Duodenal mucosa (tissue), 2 donors: ENCODE data around the gene PRLR.

ENCODE experiments used
- H3K27ac ChIP-seq: one replicate; pipeline ENCODE4 v1.7.0; 2013; ENCODE audit warnings: low read depth, low read length
- H3K27me3 ChIP-seq, 2 donors: one replicate each; pipeline ENCODE4 v1.7.0; 2013; ENCODE audit warnings: low read length in 2 of 2, control low read depth in 1 of 2; ENCODE audit not compliant: insufficient read depth in 2 of 2, control insufficient read depth in 1 of 2
- H3K36me3 ChIP-seq, 2 donors: one replicate each; pipeline ENCODE4 v1.7.0; 2013; ENCODE audit warnings: low read length in 2 of 2, control low read depth in 1 of 2; ENCODE audit not compliant: insufficient read depth in 2 of 2, control insufficient read depth in 1 of 2
- H3K4me1 ChIP-seq, 2 donors: one replicate each; pipeline ENCODE4 v1.7.0; 2013; ENCODE audit warnings: low read length in 2 of 2, control low read depth in 1 of 2; ENCODE audit not compliant: insufficient read depth in 2 of 2, control insufficient read depth in 1 of 2
- H3K4me3 ChIP-seq, 2 donors: one replicate each; pipeline ENCODE4 v1.7.0; 2013; ENCODE audit warnings: low read length in 2 of 2, low read depth in 1 of 2
- H3K9ac ChIP-seq, 2 donors: one replicate each; pipeline ENCODE4 v1.7.0; 2013; ENCODE audit warnings: low read length in 2 of 2, low read depth in 1 of 2
- H3K9me3 ChIP-seq, 2 donors: one replicate each; pipeline ENCODE4 v1.7.0; 2013; ENCODE audit warnings: low read length in 2 of 2, control low read depth in 1 of 2; ENCODE audit not compliant: control insufficient read depth in 1 of 2

The PRLR gene

DNA sequence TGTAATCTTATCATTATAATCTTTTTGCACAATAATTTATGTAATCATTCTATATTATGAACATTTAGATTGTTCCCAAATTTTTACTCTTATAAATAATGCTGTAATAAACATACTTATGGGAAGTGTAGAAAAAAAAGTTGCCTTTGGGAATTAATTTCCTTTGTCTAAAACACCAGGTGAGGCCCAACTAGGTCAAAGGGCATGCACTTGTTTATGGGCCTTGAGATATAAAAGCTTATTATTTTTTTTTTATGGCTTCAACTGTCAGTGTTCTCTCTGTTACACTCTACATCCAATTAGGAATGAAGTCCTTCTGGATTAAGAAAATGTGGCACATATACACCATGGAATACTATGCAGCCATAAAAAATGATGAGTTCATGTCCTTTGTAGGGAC lies 6.5 kb upstream of the PRLR start:
- H3K9ac ChIP-seq: no peak overlapping the region
- H3K27me3 ChIP-seq: no peaks in the 10 kb centered on the region
- H3K9me3 ChIP-seq: no peaks in the 10 kb centered on the region
- H3K36me3 ChIP-seq: no peaks in the 10 kb centered on the region
- no peak overlapping the region for H3K4me3 ChIP-seq
- peaks cover 0 to 10% of the 10 kb centered on the region in 2 donors for H3K4me1 ChIP-seq
- no peak overlapping the region for H3K27ac ChIP-seq

DNA sequence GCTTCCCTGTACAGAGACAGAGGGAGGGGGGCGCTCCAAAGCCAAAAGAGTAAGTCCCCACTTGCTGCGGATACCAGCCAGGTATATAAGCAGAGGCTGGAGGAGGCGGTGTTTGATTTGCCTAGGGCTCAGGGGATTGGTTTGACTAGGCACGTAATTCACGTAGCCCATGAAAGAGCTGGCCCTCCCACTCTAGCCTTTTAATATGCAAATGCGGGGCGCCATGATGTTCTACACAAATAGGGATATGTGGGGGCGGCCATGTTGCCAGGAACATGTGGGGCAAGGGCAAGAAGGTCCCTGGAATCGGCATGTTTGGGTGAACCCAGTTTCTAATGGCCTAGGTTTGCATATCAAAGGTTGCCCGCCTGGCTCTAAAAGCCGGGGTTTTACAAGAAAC lies 3.3 kb upstream of the PRLR start:
- H3K4me1 ChIP-seq: peaks cover 1 to 20% of the 10 kb centered on the region in 2 donors
- H3K9me3 ChIP-seq: no peaks in the 10 kb centered on the region
- H3K27me3 ChIP-seq: peaks cover 0 to 2% of the 10 kb centered on the region in 2 donors
- H3K36me3 ChIP-seq: no peaks in the 10 kb centered on the region
- no peak overlapping the region for H3K27ac ChIP-seq
- H3K9ac ChIP-seq: no peak overlapping the region
- no peak overlapping the region for H3K4me3 ChIP-seq

DNA sequence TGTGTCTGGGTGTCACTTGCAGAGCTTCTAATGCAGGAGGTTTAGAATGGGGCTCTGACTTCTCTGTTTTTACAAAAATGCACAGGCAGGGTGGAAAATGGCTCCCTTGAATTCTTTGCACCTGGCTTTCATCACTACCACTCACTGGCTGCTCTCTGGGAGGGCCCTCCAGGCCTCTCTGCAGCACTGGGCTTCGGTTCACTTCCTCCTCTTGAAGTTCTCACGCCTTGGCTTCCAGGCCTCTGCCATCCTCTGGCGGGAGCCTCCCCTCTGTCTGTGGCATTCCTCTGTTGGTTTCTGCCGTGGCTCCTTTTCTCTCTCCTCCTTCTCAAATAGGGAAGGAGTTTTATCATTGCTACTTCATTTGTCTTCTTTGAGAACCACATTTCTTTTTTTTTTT lies 2.8 kb upstream of the PRLR start:
- Histone ChIP-seq H3K4me3 (no peak overlapping the region), H3K36me3 (no peaks in the 10 kb centered on the region), H3K4me1 (peaks cover 5 to 22% of the 10 kb centered on the region in 2 donors), H3K27me3 (peaks cover 0 to 6% of the 10 kb centered on the region in 2 donors), H3K9me3 (no peaks in the 10 kb centered on the region), H3K27ac (no peak overlapping the region), H3K9ac (no peak overlapping the region)

- Histone ChIP-seq H3K27ac (no peak overlapping the region), H3K36me3 (no peaks in the 10 kb centered on the region), H3K9me3 (no peaks in the 10 kb centered on the region), H3K9ac (no peak overlapping the region), H3K4me1 (peaks cover 5 to 15% of the 10 kb centered on the region in 2 donors), H3K4me3 (no peak overlapping the region), H3K27me3 (peaks cover 0 to 6% of the 10 kb centered on the region in 2 donors)
Observed at GRCh38 chr5:35232124-35232523, 1.8 kb upstream of the PRLR start.

- H3K27ac ChIP-seq: no peak overlapping the region
- peaks cover 0 to 6% of the 10 kb centered on the region in 2 donors for H3K27me3 ChIP-seq
- peaks cover 5 to 18% of the 10 kb centered on the region in 2 donors for H3K4me1 ChIP-seq
- peak overlapping the region; percentile 69 to 78 for H3K4me3 ChIP-seq
- no peaks in the 10 kb centered on the region for H3K36me3 ChIP-seq
- H3K9me3 ChIP-seq: no peaks in the 10 kb centered on the region
- H3K9ac ChIP-seq: peak overlapping the region; percentile 53 to 67
Observed at GRCh38 chr5:35229076-35230037, 930 bp downstream of the PRLR start.

- H3K4me3 ChIP-seq: no peak overlapping the region
- peaks cover 5 to 24% of the 10 kb centered on the region in 2 donors for H3K4me1 ChIP-seq
- no peak overlapping the region for H3K9ac ChIP-seq
- peaks cover 0 to 6% of the 10 kb centered on the region in 2 donors for H3K27me3 ChIP-seq
- H3K36me3 ChIP-seq: no peaks in the 10 kb centered on the region
- no peak overlapping the region for H3K27ac ChIP-seq
- H3K9me3 ChIP-seq: no peaks in the 10 kb centered on the region
Observed at GRCh38 chr5:35228310-35228709, 2.0 kb downstream of the PRLR start.

DNA sequence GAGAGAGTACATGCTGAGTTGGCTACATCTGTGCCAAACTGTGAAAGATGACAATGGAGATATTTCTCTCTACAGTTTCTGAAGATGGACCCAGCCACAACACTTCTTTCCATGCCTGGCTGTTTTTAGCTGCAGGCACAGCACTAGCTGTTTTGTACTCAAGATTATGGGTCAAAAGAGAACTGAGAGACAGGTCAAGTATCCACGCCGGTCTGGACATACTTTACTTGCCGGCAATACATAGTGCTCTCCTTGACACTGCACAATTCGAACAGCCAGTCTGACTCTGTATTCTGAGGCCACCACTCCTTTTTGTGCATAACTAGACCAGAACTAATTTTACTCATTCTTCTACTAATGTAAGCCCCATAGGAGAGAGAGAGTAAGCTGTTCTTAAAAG lies 2.6 kb downstream of the PRLR start:
- H3K4me1 ChIP-seq: peaks cover 5 to 24% of the 10 kb centered on the region in 2 donors

GRCh38 chr5:35223787-35224395 lies 6.4 kb downstream of the PRLR start:
- Histone ChIP-seq H3K27ac (no peak overlapping the region), H3K36me3 (no peaks in the 10 kb centered on the region), H3K27me3 (peaks cover 0 to 6% of the 10 kb centered on the region in 2 donors), H3K4me1 (peaks cover 5 to 16% of the 10 kb centered on the region in 2 donors), H3K9ac (no peak overlapping the region), H3K9me3 (no peaks in the 10 kb centered on the region), H3K4me3 (no peak overlapping the region)

More for the DNA sequence above, 2.6 kb downstream of the PRLR start:
- Histone ChIP-seq H3K4me3 (no peak overlapping the region), H3K9me3 (no peaks in the 10 kb centered on the region), H3K27me3 (peaks cover 0 to 6% of the 10 kb centered on the region in 2 donors), H3K9ac (no peak overlapping the region), H3K36me3 (no peaks in the 10 kb centered on the region), H3K27ac (no peak overlapping the region)

DNA sequence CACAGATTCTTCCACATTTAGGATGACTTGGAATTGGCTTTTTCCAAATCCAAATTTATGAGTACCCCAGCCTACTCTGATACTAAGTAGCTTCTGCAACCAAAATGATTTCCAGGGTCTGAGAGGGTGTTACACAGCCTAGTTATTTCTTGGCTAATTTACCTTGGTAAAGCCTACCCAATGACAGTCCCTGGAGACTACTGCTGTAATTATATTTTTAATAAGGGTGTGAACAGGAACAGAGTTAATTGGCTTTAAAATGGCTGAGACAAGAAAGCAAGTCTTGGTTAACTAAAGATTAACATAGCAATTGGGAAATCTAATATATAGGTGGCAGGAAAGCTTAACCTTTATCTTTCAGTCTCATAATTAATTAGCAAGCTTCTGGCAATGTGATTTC lies 9.3 kb downstream of the PRLR start:
- Histone ChIP-seq H3K9ac (no peak overlapping the region), H3K27ac (no peak overlapping the region), H3K4me3 (no peak overlapping the region), H3K4me1 (peaks cover 0 to 8% of the 10 kb centered on the region in 2 donors), H3K36me3 (no peaks in the 10 kb centered on the region), H3K27me3 (no peaks in the 10 kb centered on the region), H3K9me3 (no peaks in the 10 kb centered on the region)

DNA sequence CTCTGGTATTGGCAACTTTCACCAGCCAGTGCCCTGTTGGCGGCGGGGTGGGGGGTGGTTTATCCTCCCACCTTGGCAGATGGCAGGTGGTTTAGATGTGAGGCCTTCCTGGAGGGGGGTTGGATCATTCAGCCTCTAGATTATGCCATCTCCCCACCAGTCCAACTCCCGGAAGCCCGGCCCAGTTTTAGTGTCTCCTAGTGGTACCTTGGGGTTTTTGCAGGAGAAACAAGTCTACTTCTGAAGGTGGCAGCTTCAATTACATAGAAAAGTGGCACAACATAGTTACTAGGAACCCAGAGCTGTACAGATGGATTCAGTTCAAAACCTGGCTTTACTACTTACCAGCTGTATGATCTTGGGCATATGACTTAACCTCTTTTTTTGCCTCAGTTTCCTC lies 11.3 kb downstream of the PRLR start:
- Histone ChIP-seq H3K4me1 (peaks cover 0 to 2% of the 10 kb centered on the region in 2 donors), H3K36me3 (no peaks in the 10 kb centered on the region), H3K4me3 (no peak overlapping the region), H3K27me3 (no peaks in the 10 kb centered on the region), H3K9me3 (no peaks in the 10 kb centered on the region), H3K27ac (no peak overlapping the region), H3K9ac (no peak overlapping the region)
